DMS153 (cell line): ENCODE results near the gene WNT5B.
A peak's percentile ranks its signal among the peaks of the same experiment; 100 is the strongest.

Source experiments
- DNase-seq: peaks from one replicate; lab custom pipeline; 2025; lab: John Stamatoyannopoulos, UW

Gene WNT5B

GRCh38 chr12:1651946-1652345, 22.9 kb downstream of the WNT5B start:
- DNase-seq = no peak

- no peak for DNase-seq
Measured at GRCh38 chr12:1655225-1655788, 26.3 kb downstream of the WNT5B start.

- no peak for DNase-seq
Measured at GRCh38 chr12:1656902-1657301, 27.9 kb downstream of the WNT5B start.

- DNase-seq = no peak
Measured at GRCh38 chr12:1657688-1658087, 28.7 kb downstream of the WNT5B start.

GRCh38 chr12:1660304-1661187, 31.5 kb downstream of the WNT5B start:
- no peak for DNase-seq

- DNase-seq = peak; percentile 90
Measured at GRCh38 chr12:1661553-1662335, 32.7 kb downstream of the WNT5B start.

GRCh38 chr12:1662761-1663439, 33.9 kb downstream of the WNT5B start:
- DNase-seq = no peak

GRCh38 chr12:1663440-1664132, 34.6 kb downstream of the WNT5B start:
- DNase-seq = no peak

- DNase-seq = no peak
Measured at GRCh38 chr12:1665366-1665765, 36.3 kb downstream of the WNT5B start.

GRCh38 chr12:1666215-1666614, 37.2 kb downstream of the WNT5B start:
- no peak for DNase-seq

GRCh38 chr12:1666685-1667162, 37.7 kb downstream of the WNT5B start:
- no peak for DNase-seq

GRCh38 chr12:1668833-1669543, 40.0 kb downstream of the WNT5B start:
- DNase-seq = no peak

GRCh38 chr12:1670358-1671268, 41.6 kb downstream of the WNT5B start:
- no peak for DNase-seq

GRCh38 chr12:1676043-1676442, 47.0 kb downstream of the WNT5B start:
- no peak for DNase-seq

- DNase-seq = no peak
Measured at GRCh38 chr12:1680804-1681492, 51.9 kb downstream of the WNT5B start.

- no peak for DNase-seq
Measured at GRCh38 chr12:1681493-1681807, 52.4 kb downstream of the WNT5B start.

GRCh38 chr12:1688086-1688710, 59.2 kb downstream of the WNT5B start:
- no peak for DNase-seq

- DNase-seq = peak; percentile 91
Measured at GRCh38 chr12:1690578-1691122, 61.6 kb downstream of the WNT5B start, which contains the start of gene ADIPOR2. TSS of gene ADIPOR2 (plus strand) at chr12:1691070. CDS start at chr12:1754344, 63,274 bp downstream.
